Activated CD4-positive, alpha-beta T cell treated with anti-CD3 and anti-CD28 coated beads for 48 hours (primary cell): ENCODE data around the gene SUSD1.

Source experiments
- DNase-seq: peaks from one replicate; pipeline ENCODE4 v3.0.0-alpha.2; 2020

The SUSD1 gene

DNA sequence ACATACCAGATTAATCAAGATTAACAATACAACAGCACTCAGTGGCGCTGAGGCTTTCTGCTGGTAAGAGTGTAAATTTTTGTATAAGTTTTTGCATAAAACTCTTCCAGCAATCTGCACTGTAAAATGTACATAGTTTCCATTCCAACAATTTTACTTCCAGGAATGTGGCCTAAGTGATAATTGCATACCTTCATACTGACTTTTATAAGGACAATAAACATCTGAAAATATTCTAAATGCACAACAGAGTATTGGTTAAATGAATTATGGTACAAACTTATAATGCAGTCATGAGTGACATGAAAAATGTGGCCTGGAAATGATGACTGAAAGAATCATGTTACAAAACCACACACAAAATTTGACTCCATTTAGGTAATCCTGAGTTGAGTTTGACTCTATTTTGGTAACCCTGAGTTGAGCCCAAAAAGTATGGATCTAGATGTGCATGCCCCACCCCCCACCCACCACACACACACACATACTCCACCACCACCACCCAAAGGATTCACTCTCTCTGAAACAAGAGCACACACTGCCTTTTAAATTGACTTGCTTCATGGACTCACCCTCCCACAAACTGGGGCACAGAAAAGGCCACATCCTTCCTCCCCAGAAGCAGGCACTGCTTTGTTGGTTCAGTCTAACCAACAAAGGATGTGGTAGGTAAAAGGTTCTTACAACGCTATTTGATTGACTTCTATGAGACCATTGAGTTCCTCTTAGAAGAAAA, 137.6 kb downstream of the SUSD1 start:
- DNase-seq, result peak; percentile 77

DNA sequence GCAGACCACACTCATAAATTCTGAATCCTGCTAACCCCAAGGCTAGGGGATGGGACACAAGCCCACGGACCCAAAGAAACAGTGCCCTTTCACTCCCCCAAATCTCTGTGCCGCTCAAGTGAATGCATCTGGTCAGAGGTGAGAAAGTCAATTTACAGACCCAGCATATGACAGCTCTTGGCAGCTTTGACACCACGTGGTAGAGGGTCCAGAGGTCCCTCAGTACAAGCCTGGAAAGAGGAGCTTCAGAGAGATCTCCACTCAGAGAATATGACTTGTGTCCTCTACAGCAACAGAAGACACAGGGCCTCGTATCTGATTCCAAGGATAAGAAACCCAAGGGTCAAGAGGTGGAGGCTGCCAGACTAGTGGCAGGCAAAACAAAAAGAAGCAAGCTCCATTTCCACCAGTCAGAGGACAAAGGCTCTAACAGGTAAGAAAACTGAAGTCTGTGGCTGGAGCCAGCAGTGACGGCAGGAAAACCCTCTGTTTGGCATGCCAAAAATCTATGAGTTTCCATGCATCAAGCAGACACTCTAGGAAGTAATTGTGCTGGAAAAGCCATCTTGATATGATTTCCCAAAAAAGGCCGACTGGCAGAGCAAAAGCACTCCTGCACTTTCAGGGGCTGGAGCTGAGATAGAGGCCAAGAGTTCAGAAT, 139.8 kb downstream of the SUSD1 start:
- DNase-seq, result no peak

DNA sequence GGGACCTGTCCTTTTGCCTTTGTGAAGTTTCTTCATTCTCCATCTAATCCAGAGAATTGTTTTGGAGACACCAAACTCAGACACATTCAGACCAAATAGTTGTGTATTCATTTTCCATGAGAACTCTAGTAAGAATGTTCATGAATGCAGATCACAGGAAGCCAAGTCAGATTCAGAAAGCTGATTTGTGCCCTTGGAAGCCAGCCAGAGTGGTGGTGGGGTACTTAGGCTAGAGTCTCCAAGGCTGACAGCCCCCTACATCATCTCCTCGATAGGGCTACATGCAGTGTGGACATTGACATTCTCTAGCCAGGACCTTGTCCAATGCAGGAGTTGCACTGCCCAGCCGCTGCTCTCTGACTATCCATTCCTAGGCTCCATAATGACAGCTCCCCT, 140.9 kb downstream of the SUSD1 start:
- DNase-seq, result peak; percentile 21

DNA sequence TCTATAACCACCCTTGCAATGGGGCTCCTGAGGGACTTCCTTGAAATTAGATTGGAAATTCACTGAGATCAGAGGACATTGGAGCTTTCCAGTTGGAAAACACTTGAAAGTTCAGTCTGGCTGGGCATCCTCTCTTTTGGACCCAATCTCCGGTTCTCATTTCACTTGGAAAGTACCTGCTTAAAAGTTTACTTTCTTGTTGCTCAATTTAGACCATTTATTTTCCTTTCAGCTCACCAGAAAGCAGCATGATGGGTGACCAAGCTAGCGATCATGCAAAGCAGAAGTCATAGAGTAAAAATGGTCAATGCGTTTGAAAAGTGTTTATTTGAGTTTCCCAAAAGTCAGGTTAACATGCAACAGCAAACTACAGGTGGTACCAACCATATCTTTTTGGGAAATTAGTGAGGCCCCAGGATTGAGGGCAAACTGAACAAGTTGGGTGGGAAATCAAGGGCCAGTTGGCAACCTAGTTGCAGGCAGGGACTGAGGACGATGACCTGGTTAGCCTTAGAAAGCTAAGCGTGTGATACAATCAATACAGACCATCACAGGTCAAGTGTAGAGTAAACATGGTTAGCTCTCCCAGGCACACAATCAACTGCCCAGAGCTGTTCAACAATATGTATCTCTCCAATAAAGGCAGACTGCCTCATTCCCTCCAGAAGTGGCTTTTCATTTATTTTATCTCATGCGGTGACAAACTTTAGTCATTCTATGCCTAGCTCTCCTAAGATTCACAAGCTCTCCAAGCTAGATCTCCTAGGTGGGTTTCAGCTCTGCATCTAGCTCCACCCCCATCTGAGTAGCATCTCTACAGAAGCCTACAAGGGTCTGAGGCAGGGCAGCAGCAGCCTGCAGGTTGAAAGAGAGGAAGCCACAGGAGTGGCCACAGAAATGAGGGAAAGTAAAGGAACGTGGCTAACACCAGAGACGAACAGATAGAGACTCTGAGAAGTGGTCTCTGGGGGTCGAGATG, 141.6 kb downstream of the SUSD1 start:
- DNase-seq, result no peak

DNA sequence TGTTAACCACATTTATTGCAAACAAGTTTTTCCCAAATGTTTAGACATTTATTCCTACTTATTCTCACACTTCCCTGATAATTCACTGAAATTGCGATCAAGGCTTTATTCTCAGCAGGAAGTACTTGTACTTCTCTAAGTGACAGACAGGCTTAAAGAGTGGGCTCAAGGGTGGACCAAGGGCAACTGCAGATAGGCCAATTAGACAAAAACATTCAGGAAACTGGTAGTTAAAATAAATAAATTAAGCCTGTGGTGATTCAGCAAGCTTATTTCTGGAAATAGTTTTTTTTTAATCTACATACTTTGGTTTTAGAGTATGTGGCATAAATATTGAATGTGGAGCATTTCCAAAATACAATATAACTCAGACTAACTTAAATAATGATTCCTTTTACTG, 142.4 kb downstream of the SUSD1 start:
- no peak for DNase-seq

DNA sequence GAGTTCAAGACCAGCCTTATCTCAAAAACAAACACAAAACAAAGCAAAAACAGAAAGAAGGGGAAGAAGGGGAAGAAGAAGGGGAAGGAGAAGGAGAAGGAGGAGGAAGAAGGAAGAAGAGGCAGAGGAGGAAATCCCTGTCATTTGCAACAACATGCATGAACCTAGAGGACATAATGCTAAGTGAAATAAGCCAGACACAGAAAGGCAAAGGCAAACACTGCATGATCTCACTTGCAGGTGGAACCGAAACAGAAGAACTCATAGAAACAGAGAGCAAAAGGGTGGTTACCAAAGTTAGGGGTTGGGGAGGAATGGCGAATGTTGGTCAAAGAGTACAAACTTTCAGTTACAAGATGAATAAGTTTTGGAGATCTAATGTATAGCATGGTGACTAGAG, 143.1 kb downstream of the SUSD1 start:
- peak; percentile 30 for DNase-seq

DNA sequence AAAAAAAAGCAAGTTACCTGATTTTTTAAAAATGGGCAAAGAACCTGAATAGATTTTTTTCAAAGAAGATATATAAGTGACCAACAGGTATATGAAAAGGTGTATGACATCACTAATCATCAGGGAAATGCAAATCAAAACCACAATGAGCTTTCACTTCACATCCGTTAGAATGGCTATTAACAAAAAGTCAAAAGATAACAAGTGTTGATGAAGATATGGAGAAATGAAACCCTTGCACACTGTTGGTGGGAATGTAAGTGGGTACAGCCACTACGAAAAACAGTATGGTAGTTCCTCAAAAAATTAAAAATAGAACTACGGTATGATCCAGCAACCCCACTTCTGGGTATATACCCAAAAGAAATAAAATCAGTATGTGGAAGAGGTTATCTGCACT, 143.7 kb downstream of the SUSD1 start:
- DNase-seq, result no peak

DNA sequence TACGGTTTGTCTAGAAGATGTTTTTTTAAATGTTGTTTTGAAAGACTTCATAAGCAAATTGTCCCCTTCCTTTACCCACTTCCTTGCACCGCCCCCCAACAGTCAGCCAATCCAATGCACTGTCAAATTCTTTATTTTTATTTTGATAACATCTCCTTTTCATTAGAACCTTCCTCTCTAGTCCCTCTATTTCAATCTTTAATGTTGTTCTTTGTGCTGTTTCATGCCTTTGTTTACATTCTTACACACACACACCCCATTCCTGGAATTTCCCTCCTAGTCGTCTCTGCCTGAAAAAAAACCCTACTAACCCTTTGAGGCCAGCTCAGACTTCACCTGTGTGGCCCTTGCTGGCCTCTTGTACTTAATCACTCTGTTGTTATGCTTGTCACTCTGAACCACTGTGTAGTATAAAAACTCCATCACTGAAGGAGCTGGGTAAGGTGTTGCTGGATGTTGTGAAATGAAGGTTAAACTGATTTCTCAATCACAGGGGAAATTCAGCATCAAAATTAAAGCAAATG, 145.1 kb downstream of the SUSD1 start:
- no peak for DNase-seq

DNA sequence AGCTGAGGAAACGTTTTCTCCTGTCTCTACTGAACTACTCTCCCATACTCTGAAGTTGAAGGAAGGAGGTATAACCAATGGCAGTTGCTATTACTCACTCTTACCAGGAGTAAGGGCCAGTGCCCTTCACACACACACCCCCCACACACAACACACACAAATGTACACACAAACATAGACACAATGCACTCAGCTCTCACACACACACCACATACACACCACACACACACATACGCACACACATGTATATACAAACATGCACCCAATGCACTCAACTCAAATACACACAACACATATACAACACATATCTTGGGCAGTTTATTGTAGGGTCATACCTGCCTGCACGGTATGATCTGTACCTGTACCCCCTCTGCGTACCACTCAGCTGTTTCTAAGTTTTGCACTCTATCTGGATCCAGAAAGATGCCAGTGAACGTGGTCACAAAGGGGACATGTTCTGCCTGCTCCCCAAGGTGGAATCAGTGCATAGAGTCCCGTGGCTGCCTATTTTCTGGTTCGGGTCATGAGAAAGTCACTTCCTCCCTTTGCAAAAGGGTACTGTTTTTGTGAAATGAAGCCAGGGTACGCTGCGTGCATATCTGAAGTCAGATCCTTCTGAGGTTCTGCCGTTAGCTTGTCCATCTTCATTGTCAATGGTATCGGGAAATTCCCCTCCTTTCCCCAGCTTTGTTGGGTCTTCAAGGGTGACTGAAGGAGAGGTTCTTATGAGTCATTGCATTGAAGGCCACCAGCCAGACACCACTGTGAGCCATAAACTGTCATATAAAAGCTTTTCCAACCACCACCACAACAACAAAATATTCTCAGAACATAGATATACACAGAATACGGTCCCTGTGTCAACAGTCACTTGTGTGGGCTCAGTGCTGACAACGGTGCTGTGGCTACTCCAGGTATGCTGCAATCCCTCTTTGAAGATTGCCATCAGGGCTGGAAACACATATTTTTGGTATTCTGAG, 146.6 kb downstream of the SUSD1 start:
- peak; percentile 39 for DNase-seq

DNA sequence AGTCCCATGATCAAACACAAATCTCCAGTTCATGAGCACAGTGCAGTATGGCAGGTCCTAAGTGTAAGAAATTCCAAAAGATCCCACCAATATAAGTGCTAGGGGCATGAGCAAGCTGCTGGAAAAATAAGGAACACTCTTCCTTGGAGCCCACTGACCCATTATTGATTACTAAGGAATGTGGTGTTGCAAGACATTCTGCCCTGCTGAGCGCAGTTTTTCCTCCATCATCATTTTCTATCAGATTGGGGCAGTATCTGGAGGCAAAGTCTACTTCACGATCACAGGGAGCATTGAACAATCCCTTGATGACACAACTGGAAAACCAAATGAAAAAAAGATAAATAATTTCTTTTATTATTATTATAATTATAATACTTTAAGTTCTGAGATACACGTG, 149.2 kb downstream of the SUSD1 start:
- no peak for DNase-seq

DNA sequence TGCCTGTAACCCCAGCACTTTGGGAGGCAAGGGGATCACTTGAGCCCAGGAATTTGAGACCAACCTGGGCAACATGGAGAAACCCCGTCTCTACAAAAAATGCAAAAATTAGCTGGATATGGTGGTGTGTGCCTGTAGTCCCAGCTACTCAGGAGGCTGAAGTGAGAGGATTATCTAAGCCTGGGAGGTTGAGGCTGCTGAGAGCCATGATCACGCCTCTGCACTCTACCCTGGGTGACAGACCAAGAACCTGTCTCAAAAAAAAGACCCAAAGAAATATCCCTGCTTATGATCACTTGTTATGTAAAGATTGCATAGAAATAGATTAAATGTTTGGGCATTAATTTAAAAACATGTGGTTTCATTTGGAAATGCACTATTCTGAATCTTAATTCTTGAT, 153.4 kb downstream of the SUSD1 start:
- DNase-seq, result no peak

DNA sequence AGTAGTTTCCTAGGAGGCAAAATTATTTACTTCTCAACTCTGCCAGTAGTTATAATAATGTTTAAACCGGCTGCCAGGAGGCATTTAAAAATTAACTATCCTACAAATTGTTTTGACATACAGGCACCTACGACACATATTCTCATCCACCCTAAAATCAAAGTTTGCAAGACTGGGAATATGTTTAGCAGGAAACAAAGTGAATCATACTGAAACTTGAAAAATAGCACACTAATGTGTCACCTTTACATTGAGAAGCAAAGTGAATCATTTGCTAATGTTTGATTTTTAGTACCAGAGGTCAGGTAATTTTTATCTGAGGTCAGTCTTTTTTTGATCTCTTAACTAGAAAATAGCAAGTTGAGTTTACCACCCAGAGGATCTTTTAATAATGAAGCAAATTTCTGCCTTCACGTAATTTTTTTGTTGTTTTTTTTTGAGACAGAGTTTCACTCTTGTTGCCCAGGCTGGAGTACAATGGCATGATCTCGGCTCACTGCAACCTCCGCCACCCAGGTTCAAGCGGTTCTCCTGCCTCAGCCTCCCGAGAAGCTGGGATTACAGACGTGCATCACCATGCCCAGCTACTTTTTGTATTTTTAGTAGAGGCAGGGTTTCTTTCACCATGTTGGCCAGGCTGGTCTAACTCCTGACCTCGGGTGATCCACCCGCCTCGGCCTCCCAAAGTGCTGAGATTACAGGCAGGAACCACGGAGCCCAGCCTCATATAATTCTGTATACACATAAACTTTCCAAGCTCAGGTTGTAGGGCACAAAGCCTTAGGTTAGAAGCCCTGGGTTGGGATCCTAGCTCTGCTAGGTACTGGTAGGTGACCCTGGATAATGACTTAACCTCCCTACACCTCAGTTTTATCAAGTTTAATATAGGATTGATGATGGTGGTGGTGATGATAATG, 154.2 kb downstream of the SUSD1 start:
- DNase-seq, result no peak

DNA sequence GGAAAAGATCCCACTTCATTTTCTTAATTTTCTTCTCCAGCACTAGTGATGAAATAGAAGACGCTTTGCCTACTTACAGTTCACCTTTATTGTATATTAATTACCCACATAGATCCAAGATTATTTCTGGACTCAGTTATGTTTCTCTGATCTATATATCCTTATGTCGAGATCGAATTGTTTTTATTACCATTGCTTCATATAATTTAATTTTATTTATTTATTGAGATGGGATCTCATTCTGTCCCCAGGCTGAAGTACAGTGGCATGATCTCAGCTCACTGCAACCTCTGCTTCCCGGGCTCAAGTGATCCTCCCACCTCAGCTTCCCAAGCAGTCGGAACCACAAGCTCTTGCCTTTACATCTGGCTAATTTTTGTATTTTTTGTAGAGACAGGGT, 157.2 kb downstream of the SUSD1 start:
- DNase-seq, result no peak

DNA sequence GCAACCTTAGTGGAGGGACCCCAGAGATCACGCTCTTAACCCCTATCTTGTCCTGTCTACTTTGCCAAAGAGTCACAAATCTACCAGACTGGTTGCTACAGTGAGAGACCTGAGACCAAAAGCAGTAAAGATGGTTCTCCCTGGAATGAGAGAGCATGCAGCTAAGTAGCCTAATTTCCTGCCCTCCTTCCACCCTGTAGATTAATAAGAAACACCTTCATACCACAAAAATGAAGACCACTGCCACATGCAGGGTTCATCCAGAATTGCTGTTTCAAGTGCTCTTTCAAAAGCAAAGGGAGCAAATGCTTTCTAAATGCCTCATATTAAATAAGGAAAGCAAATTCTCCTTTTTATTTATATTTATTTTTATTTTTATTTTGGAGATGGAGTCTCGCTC, 159.4 kb downstream of the SUSD1 start:
- no peak for DNase-seq

DNA sequence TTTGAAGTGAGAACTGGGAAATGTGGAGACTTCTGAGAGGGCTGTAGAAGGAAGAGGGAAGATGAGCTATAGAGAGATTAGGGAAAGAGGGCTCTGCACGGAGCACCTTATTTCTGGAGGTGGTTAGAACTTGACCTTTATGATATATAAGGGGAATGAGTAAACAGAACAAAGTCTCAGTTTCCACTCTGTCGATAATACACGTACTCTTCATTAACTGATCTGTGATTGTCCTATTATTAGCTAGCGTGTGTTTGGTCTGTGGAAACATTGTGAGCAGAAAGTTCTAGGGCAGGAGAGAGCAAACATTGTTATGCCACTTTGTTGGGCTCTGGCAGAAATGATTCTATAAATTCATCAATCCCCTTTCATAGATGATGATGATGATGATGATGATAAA, 159.9 kb downstream of the SUSD1 start:
- DNase-seq, result no peak

DNA sequence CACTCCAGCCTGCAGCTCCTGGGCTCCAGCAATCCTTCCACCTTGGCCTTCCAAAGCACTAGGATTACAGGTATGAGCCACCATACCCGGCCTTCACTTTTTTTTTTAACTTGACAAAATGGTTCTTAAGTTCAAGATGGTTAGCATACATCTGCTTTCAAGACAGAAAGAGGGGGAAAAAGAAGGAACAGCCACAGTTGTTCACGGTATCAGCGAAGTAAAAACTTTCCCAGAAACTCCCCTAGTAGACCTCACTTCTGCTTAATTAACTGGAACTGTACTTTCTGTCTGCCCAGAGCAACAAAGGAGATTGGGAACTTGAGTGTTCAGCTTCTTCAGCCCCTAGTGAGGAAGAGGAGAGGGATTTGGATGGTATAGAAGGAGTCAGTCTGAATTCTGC, 161.8 kb downstream of the SUSD1 start:
- no peak for DNase-seq

DNA sequence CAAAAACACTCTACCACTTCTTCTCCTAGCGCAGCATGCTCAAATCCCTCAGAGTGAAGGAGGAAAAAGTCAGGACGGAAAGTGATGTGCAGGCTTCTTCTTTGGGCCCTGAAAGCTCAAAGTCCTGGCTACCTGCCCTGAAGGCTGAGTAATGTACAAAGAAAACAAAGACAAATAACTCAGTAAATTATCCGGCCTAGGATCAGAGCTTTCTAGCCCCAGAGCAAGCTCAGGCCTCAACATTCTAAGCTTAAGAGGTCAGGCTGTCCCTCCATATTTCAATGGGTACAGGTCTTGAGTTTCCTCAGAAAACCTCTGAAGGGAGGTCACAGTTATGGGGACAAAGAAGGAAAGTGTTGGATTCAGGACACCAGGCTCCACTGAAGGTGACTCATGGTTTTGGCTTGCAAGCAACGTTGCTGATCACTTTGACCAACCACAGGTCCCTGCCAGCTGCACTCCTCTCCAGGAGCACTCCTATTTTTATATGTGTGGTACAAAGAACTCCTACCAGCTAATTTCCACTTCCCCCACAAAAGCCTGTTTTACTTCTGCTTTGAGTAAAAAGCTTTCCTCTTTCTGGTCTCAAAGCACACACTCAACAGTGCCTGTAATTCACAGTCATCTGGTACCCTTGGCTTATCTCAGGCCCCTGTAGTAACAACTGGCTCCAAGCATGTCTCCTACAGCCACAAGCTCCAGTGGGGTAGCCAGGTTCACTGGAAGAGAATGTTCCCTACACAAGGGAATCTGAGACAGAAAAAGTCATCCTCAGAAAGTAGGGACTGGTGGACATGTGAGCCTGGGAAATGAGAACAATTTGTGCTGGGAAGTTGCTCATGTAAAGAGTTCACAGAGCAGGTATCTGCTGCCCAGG, 162.8 kb downstream of the SUSD1 start:
- peak; percentile 48 for DNase-seq

DNA sequence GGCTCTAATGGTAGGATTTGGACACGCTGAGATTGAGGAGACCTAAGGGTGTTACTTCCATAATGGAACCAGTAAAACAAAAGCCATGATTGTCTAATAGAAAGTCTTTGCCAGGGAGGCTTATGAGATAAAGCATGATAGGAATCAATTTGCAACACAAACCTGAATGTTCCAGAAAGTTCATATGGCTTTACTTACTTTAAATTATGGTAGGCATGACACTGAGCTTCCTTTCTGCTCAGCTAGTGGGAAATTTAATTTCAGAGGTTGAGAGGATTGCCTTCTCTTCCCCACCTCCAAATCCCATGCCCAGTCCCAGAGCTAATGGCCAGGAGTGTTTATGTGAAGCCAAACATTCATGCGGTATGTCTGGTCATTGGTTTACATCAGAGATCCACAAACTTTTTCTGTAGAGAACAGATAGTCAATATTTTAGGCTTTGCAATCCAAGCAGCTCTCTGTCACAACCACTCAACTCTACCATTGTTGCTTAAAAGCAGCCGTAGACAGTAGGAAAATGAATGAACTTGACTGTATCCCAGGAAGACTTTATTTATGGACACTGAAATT, 164.0 kb downstream of the SUSD1 start:
- DNase-seq, result no peak

DNA sequence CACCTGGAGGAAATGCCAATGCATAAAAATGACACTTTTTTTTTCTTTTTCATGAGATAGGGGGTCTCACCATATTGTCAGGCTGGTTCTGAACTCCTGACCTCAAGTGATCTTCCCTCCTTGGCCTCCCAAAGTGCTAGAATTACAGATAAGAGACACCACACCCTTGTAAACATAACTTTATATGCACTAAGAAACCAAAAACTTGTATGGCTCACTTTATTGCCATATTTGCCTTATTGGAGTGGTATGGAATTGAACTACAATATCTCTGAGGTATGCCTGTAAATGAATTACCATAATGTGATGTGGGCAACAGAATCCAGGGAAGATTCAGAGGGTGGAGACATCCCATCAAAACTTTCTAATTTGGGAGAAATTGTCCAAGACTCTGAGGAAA, 164.6 kb downstream of the SUSD1 start:
- no peak for DNase-seq

DNA sequence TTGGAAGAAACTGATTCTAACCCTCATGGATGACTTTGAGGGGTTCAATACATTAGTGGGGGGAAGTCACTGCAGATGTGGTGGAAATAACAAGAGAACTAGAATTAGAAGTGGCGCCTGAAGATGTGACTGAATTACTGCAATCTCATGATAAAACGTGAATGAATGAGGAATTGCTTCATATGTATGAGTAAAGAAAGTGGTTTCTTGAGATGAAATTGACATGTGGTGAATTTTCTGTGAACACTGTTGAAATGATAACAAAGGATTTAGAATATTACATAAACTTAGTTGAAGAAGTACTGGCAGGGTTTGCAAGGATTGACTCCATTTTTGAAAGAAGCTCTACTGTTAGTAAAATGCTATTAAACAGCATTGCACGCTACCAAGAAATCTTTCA, 165.4 kb downstream of the SUSD1 start:
- no peak for DNase-seq
